ENCODE data around the gene SRL.

The SRL gene

DNA sequence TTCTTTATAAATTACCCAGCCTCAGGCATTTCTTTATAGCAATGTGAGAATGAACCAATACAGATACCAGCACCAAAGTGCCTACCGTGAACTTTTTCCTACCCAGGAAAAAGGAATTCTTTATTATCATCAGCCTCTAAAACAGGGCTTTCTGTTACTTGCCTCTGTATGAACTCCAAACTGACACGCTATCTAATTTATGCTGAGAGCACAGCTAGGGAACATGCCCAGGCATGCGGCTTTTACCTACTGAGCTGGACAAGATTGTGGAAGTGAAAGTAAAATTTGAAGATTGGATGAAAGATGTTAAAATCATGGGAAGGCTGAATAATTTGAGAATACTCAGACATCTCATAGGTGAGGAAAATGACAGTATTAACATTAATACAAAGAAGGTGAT lies 101.2 kb downstream of the SRL start:
- H3K4me3 ChIP-seq (ENCODE audit: low read depth, low read length) = no peak overlapping the region
- DNase-seq (ENCODE audit: low read depth) = no peak
- TF ChIP-seq, protein P1, sequence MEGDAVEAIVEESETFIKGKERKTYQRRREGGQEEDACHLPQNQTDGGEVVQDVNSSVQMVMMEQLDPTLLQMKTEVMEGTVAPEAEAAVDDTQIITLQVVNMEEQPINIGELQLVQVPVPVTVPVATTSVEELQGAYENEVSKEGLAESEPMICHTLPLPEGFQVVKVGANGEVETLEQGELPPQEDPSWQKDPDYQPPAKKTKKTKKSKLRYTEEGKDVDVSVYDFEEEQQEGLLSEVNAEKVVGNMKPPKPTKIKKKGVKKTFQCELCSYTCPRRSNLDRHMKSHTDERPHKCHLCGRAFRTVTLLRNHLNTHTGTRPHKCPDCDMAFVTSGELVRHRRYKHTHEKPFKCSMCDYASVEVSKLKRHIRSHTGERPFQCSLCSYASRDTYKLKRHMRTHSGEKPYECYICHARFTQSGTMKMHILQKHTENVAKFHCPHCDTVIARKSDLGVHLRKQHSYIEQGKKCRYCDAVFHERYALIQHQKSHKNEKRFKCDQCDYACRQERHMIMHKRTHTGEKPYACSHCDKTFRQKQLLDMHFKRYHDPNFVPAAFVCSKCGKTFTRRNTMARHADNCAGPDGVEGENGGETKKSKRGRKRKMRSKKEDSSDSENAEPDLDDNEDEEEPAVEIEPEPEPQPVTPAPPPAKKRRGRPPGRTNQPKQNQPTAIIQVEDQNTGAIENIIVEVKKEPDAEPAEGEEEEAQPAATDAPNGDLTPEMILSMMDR (IDR thresholded peaks at IDR 0.05; ENCODE audit: control insufficient read depth, extremely low read depth, insufficient read depth) = no peak

DNA sequence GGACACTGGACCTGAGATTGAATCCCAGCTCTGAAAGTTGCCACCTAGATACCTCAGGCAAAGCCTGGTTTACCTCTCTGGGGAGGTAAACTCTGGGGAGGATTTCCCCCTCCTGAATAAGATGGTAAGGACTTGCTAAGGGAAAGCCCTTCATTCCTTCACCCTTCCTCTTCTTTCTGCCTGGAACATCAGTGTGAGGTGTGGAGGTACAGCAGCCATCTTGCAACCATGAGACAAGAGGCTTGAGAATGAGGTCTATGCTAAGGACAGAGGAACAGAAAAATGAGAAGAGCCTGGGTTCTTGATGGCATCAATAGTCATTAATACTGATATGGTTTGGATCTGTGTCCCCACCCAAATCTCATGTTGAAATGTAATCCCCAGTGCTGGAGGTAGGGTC lies 101.9 kb downstream of the SRL start:
- no peak overlapping the region for H3K4me3 ChIP-seq (ENCODE audit: low read depth, low read length)
- DNase-seq (ENCODE audit: low read depth) = no peak
- TF ChIP-seq, protein P1 (IDR thresholded peaks at IDR 0.05; ENCODE audit: control insufficient read depth, extremely low read depth, insufficient read depth) = no peak

Data from LNCaP clone FGC (cell line).